T-helper 2 cell (primary cell): ENCODE measurements around the gene KCNH2.

ENCODE experiments used
- DNase-seq, 5 experiments: peaks; one replicate each; pipeline versions ENCODE4 v3.0.0 to v3.0.0-alpha.2; 2012 to 2022

KCNH2 gene

GRCh38 chr7:150994838-150995510 lies 16.9 kb upstream of the KCNH2 start:
- DNase-seq, result no peak

DNA sequence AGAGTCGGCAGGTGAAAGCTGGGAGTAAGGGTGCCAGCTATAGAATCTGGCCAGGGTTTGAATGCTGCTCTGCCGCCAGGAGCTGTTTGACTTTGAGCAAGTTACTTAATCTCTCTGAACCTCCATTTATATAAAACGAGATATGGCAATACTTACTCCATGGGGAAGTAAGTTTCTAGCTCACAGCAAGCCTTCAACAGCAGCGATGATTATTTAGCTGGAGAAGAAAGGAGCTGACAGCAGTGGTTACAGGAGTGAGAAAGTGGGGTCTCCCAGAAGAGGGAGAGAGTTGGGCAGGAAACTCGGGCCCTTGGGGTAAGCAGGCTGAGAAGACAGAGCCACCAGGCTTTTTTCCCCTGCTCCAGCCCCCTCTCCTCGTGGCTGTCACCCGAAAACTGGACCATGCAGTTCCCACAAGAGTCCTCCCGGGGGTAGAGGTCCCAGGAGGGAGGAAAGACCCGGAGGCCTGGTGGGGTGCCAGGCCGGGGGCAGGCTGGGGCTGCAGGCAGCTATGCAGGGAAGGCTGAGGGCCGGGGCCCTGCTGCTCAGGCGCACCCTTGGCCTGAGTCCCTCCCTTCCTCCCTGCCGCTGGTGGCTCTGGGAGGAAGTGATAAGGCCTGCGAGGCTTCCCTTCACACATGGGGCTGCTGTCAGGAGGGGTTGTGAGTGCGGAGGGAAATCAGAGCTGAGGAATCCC lies 16.2 kb upstream of the KCNH2 start:
- DNase-seq, result peak in 1 of 5 experiments; percentile 47

- no peak for DNase-seq
Measured at GRCh38 chr7:150993511-150993910, 15.4 kb upstream of the KCNH2 start.

DNA sequence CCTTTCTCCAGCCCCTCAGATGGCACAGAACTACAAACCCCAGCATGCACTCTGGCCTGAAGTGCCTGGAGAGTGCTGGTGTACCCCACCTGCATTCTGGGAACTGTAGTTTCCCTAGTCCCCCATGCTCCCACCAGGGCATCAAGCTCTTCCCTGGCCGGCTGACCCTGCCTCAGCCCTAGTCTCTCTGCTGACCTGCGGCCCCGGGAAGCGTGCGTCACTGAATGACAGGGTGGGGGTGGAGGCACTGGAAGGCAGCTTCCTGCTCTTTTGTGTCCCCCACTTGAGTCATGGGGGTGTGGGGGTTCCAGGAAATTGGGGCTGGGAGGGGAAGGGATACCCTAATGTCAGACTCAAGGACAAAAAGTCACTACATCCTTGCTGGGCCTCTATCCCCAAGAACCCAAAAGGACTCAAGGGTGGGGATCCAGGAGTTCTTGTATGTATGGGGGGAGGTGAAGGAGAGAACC lies 14.7 kb upstream of the KCNH2 start:
- DNase-seq, result peak in 1 of 5 experiments; percentile 37

DNA sequence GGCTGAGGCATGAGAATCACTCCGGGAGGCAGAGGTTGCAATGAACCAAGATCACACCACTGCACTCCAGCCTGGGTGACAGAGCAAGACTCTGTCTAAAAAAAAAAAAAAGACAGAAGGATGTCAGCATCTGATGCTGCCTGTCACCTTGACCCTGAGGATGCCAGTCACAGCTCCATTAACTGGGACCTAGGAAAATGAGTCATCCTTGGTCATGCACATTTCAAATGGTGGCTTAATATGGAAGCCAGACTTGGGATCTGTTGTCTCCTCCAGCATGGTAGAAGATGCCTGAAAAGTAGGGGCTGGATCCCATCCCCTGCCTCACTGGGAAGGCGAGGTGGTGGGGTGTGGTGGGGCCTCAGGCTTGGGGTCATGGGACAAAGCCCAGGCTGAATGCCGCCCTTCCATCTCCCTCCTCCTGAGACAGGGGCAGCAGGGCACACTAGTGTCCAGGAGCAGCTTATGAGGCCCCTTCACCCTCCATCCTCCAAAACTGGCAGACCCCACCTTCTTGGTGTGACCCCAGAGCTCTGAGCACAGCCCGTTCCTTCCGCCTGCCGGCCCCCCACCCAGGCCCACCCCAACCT lies 14.0 kb upstream of the KCNH2 start:
- no peak for DNase-seq

GRCh38 chr7:150990416-150991186 lies 12.5 kb upstream of the KCNH2 start, which contains the start of gene NOS3:
TSS of gene NOS3 (plus strand) at chr7:150991017. CDS start at chr7:150993804, 2,787 bp downstream.
- no peak for DNase-seq

GRCh38 chr7:150989456-150989855 lies 11.3 kb upstream of the KCNH2 start:
- no peak for DNase-seq

- peak; percentile 42 to 63 (median 56) for DNase-seq
Measured at GRCh38 chr7:150988230-150989226, 10.4 kb upstream of the KCNH2 start.

- DNase-seq, result no peak
Measured at GRCh38 chr7:150986556-150986955, 8.4 kb upstream of the KCNH2 start.

- peak in 3 of 5 experiments; percentile 38 to 46 (median 40) for DNase-seq
Measured at GRCh38 chr7:150986099-150986512, 8.0 kb upstream of the KCNH2 start.

GRCh38 chr7:150983893-150984368 lies 5.8 kb upstream of the KCNH2 start:
- DNase-seq, result peak in 1 of 5 experiments; percentile 29

- DNase-seq, result no peak
Measured at GRCh38 chr7:150982351-150982750, 4.2 kb upstream of the KCNH2 start.

- no peak for DNase-seq
Measured at GRCh38 chr7:150981644-150982043, 3.5 kb upstream of the KCNH2 start.

- DNase-seq, result no peak
Measured at GRCh38 chr7:150980663-150981062, 2.5 kb upstream of the KCNH2 start.

GRCh38 chr7:150979713-150980390 lies 1.7 kb upstream of the KCNH2 start:
- DNase-seq, result no peak

- no peak for DNase-seq
Measured at GRCh38 chr7:150977382-150978125, 567 bp downstream of the KCNH2 start.

- DNase-seq, result no peak
Measured at GRCh38 chr7:150976529-150977381, 1.4 kb downstream of the KCNH2 start.

GRCh38 chr7:150975536-150976319 lies 2.4 kb downstream of the KCNH2 start:
- no peak for DNase-seq
